Neural progenitor cell (in vitro differentiated cells): ENCODE data around the gene JCAD. TPM values are rescaled to one million over a fixed set of nuclear protein-coding genes. Genes with fewer than 3 reads are reported as not detected.
"Not testable (repeated sequence)": the region's sequence is repeated elsewhere in the genome, so short reads cannot be mapped to it uniquely, and the experiment has no call there.

ENCODE experiments used
- DNase-seq: peaks from one replicate; pipeline ENCODE4 v3.0.0-alpha.2; 2016; ENCODE audit warnings: low spot score
- H2AFZ ChIP-seq: fragments of 200-600 bp; sonication (generic); replicated peaks from 2 replicates; pipeline ENCODE4 v1.6.1; 2016; ENCODE audit warnings: antibody characterized with exemption
- H3F3A ChIP-seq: fragments of 200-600 bp; sonication (generic); 2 replicates; pipeline ENCODE4 v1.6.1; 2016; ENCODE audit warnings: antibody characterized with exemption, low read depth
- H3K27ac ChIP-seq: fragments of 200-600 bp; sonication (generic); 2 replicates; pipeline ENCODE4 v1.5.1; 2016; ENCODE audit warnings: mild to moderate bottlenecking
- H3K27me3 ChIP-seq: fragments of 200-600 bp; sonication (generic); 2 replicates; pipeline ENCODE4 v1.6.1; 2016; ENCODE audit warnings: mild to moderate bottlenecking, moderate library complexity
- H3K36me3 ChIP-seq: fragments of 200-600 bp; sonication (generic); 2 replicates; pipeline ENCODE4 v1.5.1; 2016
- H3K4me1 ChIP-seq: fragments of 200-600 bp; sonication (generic); 2 replicates; pipeline ENCODE4 v1.6.1; 2016; ENCODE audit warnings: mixed run types
- H3K4me2 ChIP-seq: fragments of 200-600 bp; sonication (generic); 2 replicates; pipeline ENCODE4 v1.6.1; 2016
- H3K4me3 ChIP-seq: fragments of 200-600 bp; sonication (generic); 2 replicates; pipeline ENCODE4 v1.5.1; 2016
- H3K79me2 ChIP-seq: fragments of 200-600 bp; sonication (generic); 2 replicates; pipeline ENCODE4 v1.6.1; 2016; ENCODE audit warnings: low read depth
- H3K9ac ChIP-seq: fragments of 200-600 bp; sonication (generic); 2 replicates; pipeline ENCODE4 v1.6.1; 2016
- H3K9me3 ChIP-seq: fragments of 200-600 bp; sonication (generic); 2 replicates; pipeline ENCODE4 v1.5.1; 2016; ENCODE audit warnings: low read depth
- H4K20me1 ChIP-seq: fragments of 200-600 bp; sonication (generic); 2 replicates; pipeline ENCODE4 v1.6.1; 2016; ENCODE audit warnings: low read depth
- H3K27ac Mint-ChIP-seq: 3 replicates; pipeline ENCODE4 v1.8.0; 2021; ENCODE audit warnings: mixed read lengths
- H3K27me3 Mint-ChIP-seq: 2 replicates; pipeline ENCODE4 v1.8.0; 2022; ENCODE audit warnings: low read depth, mild to moderate bottlenecking, inconsistent platforms, moderate library complexity, mixed read lengths; ENCODE audit not compliant: insufficient read depth
- H3K36me3 Mint-ChIP-seq: 3 replicates; pipeline ENCODE4 v1.8.0; 2021; ENCODE audit warnings: mixed read lengths
- H3K4me1 Mint-ChIP-seq: 3 replicates; pipeline ENCODE4 v1.8.0; 2021; ENCODE audit warnings: mixed read lengths
- H3K4me3 Mint-ChIP-seq: 3 replicates; pipeline ENCODE4 v1.8.0; 2021; ENCODE audit warnings: mild to moderate bottlenecking, moderate library complexity, mixed read lengths
- H3K9me3 Mint-ChIP-seq: 3 replicates; pipeline ENCODE4 v1.8.0; 2020; ENCODE audit warnings: mixed read lengths
- EZH2 ChIP-seq: fragments of 200-600 bp; sonication (generic); IDR thresholded peaks from 2 replicates; pipeline ENCODE4 v1.6.1; 2017; ENCODE audit warnings: antibody characterized with exemption, mild to moderate bottlenecking, moderate library complexity
- EZH2phosphoT487 ChIP-seq: fragments of 200-600 bp; sonication (generic); IDR thresholded peaks from 2 replicates; pipeline ENCODE4 v1.6.1; 2017; ENCODE audit warnings: antibody characterized with exemption
- total RNA-seq: library from RNA; depleted of rRNA; stranded (reverse); fragments of >200 nt; gene quantifications from 2 replicates; pipeline ENCODE4 v1.2.3, GENCODE V29; 2015; ENCODE audit warnings: low replicate concordance
- TF ChIP-seq, protein P1 (sequence below): fragments of 200-600 bp; sonication (generic); IDR thresholded peaks from 2 replicates; pipeline ENCODE4 v1.5.1; 2017; ENCODE audit warnings: antibody characterized with exemption, mild to moderate bottlenecking

The JCAD gene
- total RNA-seq, 1 donor from 2014 or later: 1.3 TPM

DNA sequence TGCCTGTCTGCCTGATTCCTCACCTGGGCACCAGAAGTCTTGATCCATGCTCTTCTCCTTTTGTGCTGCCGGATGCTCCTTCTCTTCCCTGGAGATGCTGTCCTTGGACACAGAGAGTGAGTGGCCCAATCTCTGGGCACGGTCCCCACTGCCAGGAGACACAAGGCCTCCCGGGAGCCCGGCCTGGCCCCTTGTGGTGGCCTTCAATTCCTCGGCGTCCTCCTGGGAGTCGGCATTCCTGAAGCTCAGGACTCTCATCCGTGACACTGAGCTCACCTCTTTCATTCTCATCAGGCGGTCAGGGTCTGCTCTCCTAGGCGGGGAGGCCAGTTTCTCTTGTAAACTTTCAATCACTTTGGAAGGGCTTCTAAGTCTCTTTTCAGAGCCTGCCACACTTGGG is 33.3 kb downstream of the JCAD start:
- H3K4me2 ChIP-seq: no peak overlapping the region
- no peaks in the 10 kb centered on the region for H3K79me2 ChIP-seq
- H3K36me3 Mint-ChIP-seq: peaks cover 5% of the 10 kb centered on the region
- H3K4me1 ChIP-seq: no peaks in the 10 kb centered on the region
- no peak overlapping the region for H3K4me3 Mint-ChIP-seq
- H3K4me1 Mint-ChIP-seq: peaks cover 19% of the 10 kb centered on the region
- H3K27me3 ChIP-seq: no peaks in the 10 kb centered on the region
- peaks cover 8% of the 10 kb centered on the region for H3K27me3 Mint-ChIP-seq
- no peak overlapping the region for H3K9ac ChIP-seq
- no peak overlapping the region for H3K27ac ChIP-seq
- H3K36me3 ChIP-seq: no peaks in the 10 kb centered on the region
- H3K27ac Mint-ChIP-seq: no peak overlapping the region
- no peak for DNase-seq
- H2AFZ ChIP-seq: no peak overlapping the region
- H3K9me3 Mint-ChIP-seq: no peaks in the 10 kb centered on the region
- H3K4me3 ChIP-seq: no peak overlapping the region
- H3K9me3 ChIP-seq: no peaks in the 10 kb centered on the region
- no peaks in the 10 kb centered on the region for H3F3A ChIP-seq
- H4K20me1 ChIP-seq: no peaks in the 10 kb centered on the region
- TF ChIP-seq EZH2phosphoT487 (no peak), EZH2 (no peak)
- TF ChIP-seq, protein P1, sequence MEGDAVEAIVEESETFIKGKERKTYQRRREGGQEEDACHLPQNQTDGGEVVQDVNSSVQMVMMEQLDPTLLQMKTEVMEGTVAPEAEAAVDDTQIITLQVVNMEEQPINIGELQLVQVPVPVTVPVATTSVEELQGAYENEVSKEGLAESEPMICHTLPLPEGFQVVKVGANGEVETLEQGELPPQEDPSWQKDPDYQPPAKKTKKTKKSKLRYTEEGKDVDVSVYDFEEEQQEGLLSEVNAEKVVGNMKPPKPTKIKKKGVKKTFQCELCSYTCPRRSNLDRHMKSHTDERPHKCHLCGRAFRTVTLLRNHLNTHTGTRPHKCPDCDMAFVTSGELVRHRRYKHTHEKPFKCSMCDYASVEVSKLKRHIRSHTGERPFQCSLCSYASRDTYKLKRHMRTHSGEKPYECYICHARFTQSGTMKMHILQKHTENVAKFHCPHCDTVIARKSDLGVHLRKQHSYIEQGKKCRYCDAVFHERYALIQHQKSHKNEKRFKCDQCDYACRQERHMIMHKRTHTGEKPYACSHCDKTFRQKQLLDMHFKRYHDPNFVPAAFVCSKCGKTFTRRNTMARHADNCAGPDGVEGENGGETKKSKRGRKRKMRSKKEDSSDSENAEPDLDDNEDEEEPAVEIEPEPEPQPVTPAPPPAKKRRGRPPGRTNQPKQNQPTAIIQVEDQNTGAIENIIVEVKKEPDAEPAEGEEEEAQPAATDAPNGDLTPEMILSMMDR: no peak

DNA sequence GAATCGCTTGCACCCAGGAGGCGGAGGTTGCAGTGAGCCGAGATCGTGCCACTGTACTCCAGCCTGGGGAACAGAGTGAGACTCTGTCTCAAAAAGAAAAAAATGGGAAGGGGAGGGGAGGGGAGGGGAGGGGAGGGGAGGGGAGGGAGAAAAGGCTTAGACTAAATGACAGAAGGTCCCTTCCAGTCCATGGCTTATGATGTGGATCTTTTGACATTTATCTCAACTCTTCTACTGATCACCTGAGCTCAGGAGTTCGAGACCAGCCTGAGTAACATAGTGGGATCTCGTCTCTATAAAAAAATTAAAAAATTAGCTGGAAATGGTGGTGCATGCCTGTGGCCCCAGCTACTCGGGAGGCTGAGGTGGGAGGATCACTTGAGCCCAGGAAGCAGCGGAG is 34.0 kb downstream of the JCAD start:
- DNase-seq, H3K36me3 Mint-ChIP-seq, H3K79me2 ChIP-seq, H3K4me1 ChIP-seq, H3K27ac Mint-ChIP-seq, H3K4me3 ChIP-seq, H4K20me1 ChIP-seq, H3F3A ChIP-seq, H3K27me3 Mint-ChIP-seq, H3K9me3 ChIP-seq, H3K27me3 ChIP-seq, H3K9me3 Mint-ChIP-seq, H3K4me2 ChIP-seq, H3K9ac ChIP-seq, H3K4me3 Mint-ChIP-seq, H2AFZ ChIP-seq, H3K27ac ChIP-seq, H3K36me3 ChIP-seq: not testable (repeated sequence)
- H3K4me1 Mint-ChIP-seq: peaks cover 19% of the 10 kb centered on the region

DNA sequence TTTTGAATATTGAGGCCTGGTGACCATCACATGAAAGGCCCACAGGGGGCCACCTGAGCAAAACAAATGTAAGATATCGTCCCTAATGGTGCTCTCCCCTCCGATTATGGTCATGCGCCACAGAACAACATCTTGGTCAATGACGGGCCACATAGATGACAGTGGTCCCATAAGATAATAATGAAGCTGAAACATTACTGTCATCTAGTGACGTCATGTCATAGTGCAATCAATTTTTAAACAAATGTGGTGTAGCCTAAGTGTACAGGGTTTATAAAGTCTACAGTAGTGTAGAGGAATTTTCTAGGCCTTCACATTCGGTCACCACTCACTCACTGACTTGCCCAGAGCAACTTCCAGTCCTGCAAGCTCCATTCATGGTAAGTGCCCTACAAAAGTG is 36.8 kb downstream of the JCAD start:
- Histone ChIP-seq H3K4me3 (no peak overlapping the region), H3K4me1 (no peaks in the 10 kb centered on the region), H3K79me2 (no peaks in the 10 kb centered on the region), H3K9me3 (no peaks in the 10 kb centered on the region), H3K27ac (no peak overlapping the region), H3K36me3 (no peaks in the 10 kb centered on the region), H3K27me3 (no peaks in the 10 kb centered on the region), H4K20me1 (no peaks in the 10 kb centered on the region), H3K4me2 (no peak overlapping the region), H3K9ac (no peak overlapping the region), H3F3A (no peaks in the 10 kb centered on the region), H2AFZ (no peak overlapping the region)
- H3K36me3 Mint-ChIP-seq: no peaks in the 10 kb centered on the region
- peaks cover 8% of the 10 kb centered on the region for H3K27me3 Mint-ChIP-seq
- H3K27ac Mint-ChIP-seq: no peak overlapping the region
- DNase-seq: no peak
- TF ChIP-seq EZH2phosphoT487 (no peak), EZH2 (no peak)
- TF ChIP-seq, protein P1: no peak
- H3K4me1 Mint-ChIP-seq: peaks cover 4% of the 10 kb centered on the region
- H3K9me3 Mint-ChIP-seq: no peaks in the 10 kb centered on the region
- H3K4me3 Mint-ChIP-seq: no peak overlapping the region

DNA sequence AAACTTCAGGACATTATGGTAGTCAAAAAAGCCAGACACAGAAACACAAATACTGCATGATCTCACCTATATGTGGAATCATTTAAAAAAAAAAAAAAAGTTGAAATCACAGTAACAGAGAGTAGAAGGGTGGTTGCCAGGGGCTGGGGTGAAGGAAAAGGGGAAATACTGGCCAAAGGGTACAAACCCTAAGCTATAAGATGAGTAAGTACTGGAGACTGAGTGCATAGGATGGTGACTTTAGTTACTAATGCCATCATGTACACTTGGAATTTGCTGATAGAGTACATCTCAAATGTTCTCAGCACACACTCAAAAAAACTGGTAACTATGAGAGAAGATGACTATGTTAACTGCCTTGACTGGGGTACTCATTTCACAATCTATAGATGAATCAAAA is 39.9 kb downstream of the JCAD start:
- H3K27me3 Mint-ChIP-seq: peaks cover 3% of the 10 kb centered on the region
- Histone ChIP-seq H3K36me3 (no peaks in the 10 kb centered on the region), H3K4me2 (no peak overlapping the region), H2AFZ (no peak overlapping the region), H3K9me3 (no peaks in the 10 kb centered on the region), H3K79me2 (no peaks in the 10 kb centered on the region), H3K4me3 (no peak overlapping the region), H3K4me1 (peaks cover 1% of the 10 kb centered on the region), H4K20me1 (no peaks in the 10 kb centered on the region), H3K9ac (no peak overlapping the region), H3K27ac (no peak overlapping the region), H3F3A (no peaks in the 10 kb centered on the region), H3K27me3 (no peaks in the 10 kb centered on the region)
- DNase-seq: no peak
- no peak overlapping the region for H3K4me3 Mint-ChIP-seq
- H3K27ac Mint-ChIP-seq: no peak overlapping the region
- H3K9me3 Mint-ChIP-seq: no peaks in the 10 kb centered on the region
- peaks cover 4% of the 10 kb centered on the region for H3K4me1 Mint-ChIP-seq
- no peaks in the 10 kb centered on the region for H3K36me3 Mint-ChIP-seq
- TF ChIP-seq EZH2phosphoT487 (no peak), EZH2 (no peak)
- TF ChIP-seq, protein P1: no peak
